CD4-positive, alpha-beta T cell (primary cell): ENCODE results near the gene OR4C13. TPM values are rescaled to one million over a fixed set of nuclear protein-coding genes. Genes with fewer than 3 reads are reported as not detected.
"Not testable (repeated sequence)": the region's sequence is repeated elsewhere in the genome, so short reads cannot be mapped to it uniquely, and the experiment has no call there.

Source experiments
- ATAC-seq: fragments of 200-7000 bp; cut with Tn5 transposase; one replicate; pipeline ENCODE4 v1.10.0; 2022; ENCODE audit warnings: mild to moderate bottlenecking; ENCODE audit not compliant: poor library complexity
- CTCF ChIA-PET: fragments of 350-600 bp; sonication (Branson Sonifier 250); formaldehyde crosslinking; loops from one replicate; lab custom pipeline; 2021; ENCODE audit warnings: antibody characterized with exemption, inconsistent platforms; lab: Charles Lee
- POLR2A ChIA-PET: fragments of 350-600 bp; sonication (Branson Sonifier 250); formaldehyde crosslinking; loops from one replicate; lab custom pipeline; 2021; ENCODE audit warnings: antibody characterized with exemption, inconsistent platforms; lab: Charles Lee
- DNase-seq, 14 experiments: peaks; one replicate each; pipeline ENCODE4 v3.0.0-alpha.2; 2013 to 2020; ENCODE audit warnings: mixed read lengths in 2 of 14
- H3K27ac ChIP-seq, 2 donors: one replicate each; pipeline versions ENCODE4 v1.5.1 to v1.7.0; 2013; ENCODE audit warnings: low read length in 2 of 2, low read depth in 1 of 2, mild to moderate bottlenecking in 1 of 2
- H3K27me3 ChIP-seq, 2 experiments: 1 replicate in 1 of 2; 2 replicates in 1 of 2; pipeline versions ENCODE4 v1.6.1 to v1.7.0; 2013; ENCODE audit warnings: low read length in 2 of 2, control low read depth in 1 of 2, mild to moderate bottlenecking in 1 of 2, moderate library complexity in 1 of 2; ENCODE audit not compliant: insufficient read depth in 2 of 2, control insufficient read depth in 1 of 2
- H3K36me3 ChIP-seq: one replicate; pipeline ENCODE4 v1.6.1; 2013; ENCODE audit warnings: low read length, control low read depth; ENCODE audit not compliant: insufficient read depth
- H3K4me1 ChIP-seq: one replicate; pipeline ENCODE4 v1.6.1; 2013; ENCODE audit warnings: low read length, control low read depth; ENCODE audit not compliant: insufficient read depth
- H3K4me3 ChIP-seq: one replicate; pipeline ENCODE4 v1.5.1; 2013; ENCODE audit warnings: mild to moderate bottlenecking, low read length, moderate library complexity
- H3K9me3 ChIP-seq, 2 experiments: 1 replicate in 1 of 2; 2 replicates in 1 of 2; pipeline versions ENCODE4 v1.6.1 to v1.7.0; 2013; ENCODE audit warnings: low read length in 2 of 2, mild to moderate bottlenecking in 2 of 2, control low read depth in 1 of 2, moderate library complexity in 1 of 2; ENCODE audit not compliant: control insufficient read depth in 1 of 2, insufficient read depth in 1 of 2
- H3K27ac Mint-ChIP-seq: one replicate; pipeline ENCODE4 v1.8.0; 2020; ENCODE audit warnings: mixed read lengths
- H3K27me3 Mint-ChIP-seq: one replicate; pipeline ENCODE4 v1.8.0; 2021; ENCODE audit warnings: mixed read lengths
- H3K36me3 Mint-ChIP-seq: one replicate; pipeline ENCODE4 v1.8.0; 2021; ENCODE audit warnings: low read depth, mixed read lengths
- H3K4me1 Mint-ChIP-seq: one replicate; pipeline ENCODE4 v1.8.0; 2021; ENCODE audit warnings: low read depth, mixed read lengths
- H3K4me3 Mint-ChIP-seq: one replicate; pipeline ENCODE4 v1.8.0; 2020; ENCODE audit warnings: mild to moderate bottlenecking, mixed read lengths
- H3K9me3 Mint-ChIP-seq: one replicate; pipeline ENCODE4 v1.8.0; 2020; ENCODE audit warnings: mixed read lengths
- intact Hi-C, 2 experiments: fragments of 100-400 bp; cut with DNase I in 1 of 2; cut with micrococcal nuclease in 1 of 2; formaldehyde crosslinking; loops; one replicate each; pipeline versions ENCODE4 v1.15.1 to v1.9.0; 2023 to 2025; cut with DNase I, micrococcal nuclease
- polyA plus RNA-seq, 2 donors: library from polyadenylated mRNA; unstranded; fragments of 120-200 nt; gene quantifications; one replicate each; pipeline ENCODE4 v1.2.1, GENCODE V29; 2013
- total RNA-seq, 174 experiments: library from RNA in 2 of 174; stranded (reverse) in 2 of 174; gene quantifications; one replicate each; pipeline ENCODE4 v1.2.3 and lab custom pipeline; 2021 to 2026
- TF ChIP-seq, protein P1 (sequence below): fragments of 200-600 bp; IDR thresholded peaks from one replicate; pipeline ENCODE4 v1.8.0; 2022; ENCODE audit warnings: antibody characterized with exemption, mild to moderate bottlenecking

Gene OR4C13
- total RNA-seq: not detected
- polyA plus RNA-seq (2013, experiment 1 of 2): not detected
- not detected for polyA plus RNA-seq (2013, experiment 2 of 2)
- total RNA-seq (lab: John Stamatoyannopoulos, UW): 0 to 0.08 (median 0) reads per million in 172 experiments

DNA sequence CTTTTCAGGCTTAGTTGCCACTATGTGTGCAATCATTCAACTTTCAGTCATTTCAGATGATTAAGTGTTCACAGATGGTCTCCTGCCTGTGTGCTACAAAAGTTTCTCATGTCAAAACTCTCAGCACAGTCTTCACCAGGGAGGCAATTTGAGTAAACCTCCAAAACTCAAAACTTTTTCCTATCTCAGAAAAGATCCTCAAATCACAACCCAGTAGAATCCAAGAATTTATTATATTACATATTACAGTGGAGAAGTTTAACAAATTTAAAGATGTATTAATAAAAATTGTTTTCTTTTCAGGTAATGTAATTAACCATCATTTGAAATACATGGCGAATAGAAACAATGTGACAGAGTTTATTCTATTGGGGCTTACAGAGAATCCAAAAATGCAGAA lies at the start of gene OR4C13:
TSS of gene OR4C13 (plus strand) at position 301 of the 400 bp plus-strand sequence. CDS start at position 333, 32 bp downstream.
- TF ChIP-seq, protein P1, sequence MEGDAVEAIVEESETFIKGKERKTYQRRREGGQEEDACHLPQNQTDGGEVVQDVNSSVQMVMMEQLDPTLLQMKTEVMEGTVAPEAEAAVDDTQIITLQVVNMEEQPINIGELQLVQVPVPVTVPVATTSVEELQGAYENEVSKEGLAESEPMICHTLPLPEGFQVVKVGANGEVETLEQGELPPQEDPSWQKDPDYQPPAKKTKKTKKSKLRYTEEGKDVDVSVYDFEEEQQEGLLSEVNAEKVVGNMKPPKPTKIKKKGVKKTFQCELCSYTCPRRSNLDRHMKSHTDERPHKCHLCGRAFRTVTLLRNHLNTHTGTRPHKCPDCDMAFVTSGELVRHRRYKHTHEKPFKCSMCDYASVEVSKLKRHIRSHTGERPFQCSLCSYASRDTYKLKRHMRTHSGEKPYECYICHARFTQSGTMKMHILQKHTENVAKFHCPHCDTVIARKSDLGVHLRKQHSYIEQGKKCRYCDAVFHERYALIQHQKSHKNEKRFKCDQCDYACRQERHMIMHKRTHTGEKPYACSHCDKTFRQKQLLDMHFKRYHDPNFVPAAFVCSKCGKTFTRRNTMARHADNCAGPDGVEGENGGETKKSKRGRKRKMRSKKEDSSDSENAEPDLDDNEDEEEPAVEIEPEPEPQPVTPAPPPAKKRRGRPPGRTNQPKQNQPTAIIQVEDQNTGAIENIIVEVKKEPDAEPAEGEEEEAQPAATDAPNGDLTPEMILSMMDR: no peak
- H3K4me3 Mint-ChIP-seq: no peak within 1 kb of the TSS
- POLR2A ChIA-PET: no interaction called here
- H3K4me1 Mint-ChIP-seq: no peaks in the 10 kb centered on the region
- Histone ChIP-seq H3K9me3 (peaks cover 0 to 3% of the 10 kb centered on the region in 2 experiments), H3K27ac (no peak within 1 kb of the TSS), H3K36me3 (no peaks in the 10 kb centered on the region), H3K27me3 (no peaks in the 10 kb centered on the region), H3K4me3 (no peak within 1 kb of the TSS), H3K4me1 (no peaks in the 10 kb centered on the region)
- H3K36me3 Mint-ChIP-seq: no peaks in the 10 kb centered on the region
- CTCF ChIA-PET: no interaction called here
- DNase-seq: no peak
- no peaks in the 10 kb centered on the region for H3K27me3 Mint-ChIP-seq
- intact Hi-C loops: no loop called here
- H3K27ac Mint-ChIP-seq: no peak within 1 kb of the TSS
- peaks cover 14% of the 10 kb centered on the region for H3K9me3 Mint-ChIP-seq
- no peak for ATAC-seq

DNA sequence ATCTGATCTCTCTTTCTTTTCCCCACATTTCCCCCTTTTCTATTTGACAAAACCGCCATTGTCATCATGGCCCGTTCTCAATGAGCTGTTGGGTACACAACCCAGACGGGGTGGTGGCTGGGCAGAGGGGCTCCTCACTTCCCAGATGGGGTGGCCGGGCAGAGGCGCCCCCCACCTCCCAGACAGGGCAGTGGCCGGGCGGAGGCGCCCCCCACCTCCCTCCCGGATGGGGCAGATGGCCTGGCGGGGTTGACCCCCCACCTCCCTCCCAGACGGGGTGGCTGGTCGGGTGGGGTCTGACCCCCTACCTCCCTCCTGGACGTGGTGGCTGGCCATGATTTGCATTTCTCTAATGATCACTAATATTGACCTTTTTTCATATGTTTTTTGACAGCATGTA lies 40.7 kb upstream of the OR4C13 start:
- DNase-seq, H3K4me1 Mint-ChIP-seq, H3K9me3 ChIP-seq, H3K4me1 ChIP-seq, H3K27me3 Mint-ChIP-seq, H3K4me3 ChIP-seq, H3K27me3 ChIP-seq, H3K36me3 ChIP-seq, H3K27ac ChIP-seq, H3K4me3 Mint-ChIP-seq, POLR2A ChIA-PET, H3K36me3 Mint-ChIP-seq, ATAC-seq, intact Hi-C loops, CTCF ChIA-PET, H3K27ac Mint-ChIP-seq: not testable (repeated sequence)
- H3K9me3 Mint-ChIP-seq: peaks cover 19% of the 10 kb centered on the region

DNA sequence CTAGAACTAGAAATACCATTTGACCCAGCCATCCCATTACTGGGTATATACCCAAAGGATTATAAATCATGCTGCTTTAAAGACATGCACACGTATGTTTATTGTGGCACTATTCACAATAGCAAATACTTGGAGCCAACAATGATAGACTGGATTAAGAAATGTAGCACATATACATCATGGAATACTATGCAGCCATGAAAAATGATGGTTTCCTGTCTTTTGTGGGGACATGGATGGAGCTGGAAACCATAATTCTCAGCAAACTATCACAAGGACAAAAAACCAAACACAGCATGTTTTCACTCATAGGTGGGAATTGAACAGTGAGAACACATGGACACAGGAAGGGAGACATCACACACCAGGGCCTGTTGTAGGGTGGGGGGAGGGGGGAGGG lies 3.5 kb upstream of the OR4C13 start:
- DNase-seq, H3K36me3 Mint-ChIP-seq, CTCF ChIA-PET, H3K4me3 Mint-ChIP-seq, H3K36me3 ChIP-seq, H3K4me1 Mint-ChIP-seq, H3K4me3 ChIP-seq, H3K27me3 Mint-ChIP-seq, POLR2A ChIA-PET, H3K9me3 ChIP-seq, H3K27me3 ChIP-seq, H3K4me1 ChIP-seq, intact Hi-C loops, H3K27ac ChIP-seq, H3K27ac Mint-ChIP-seq, ATAC-seq: not testable (repeated sequence)
- peaks cover 13% of the 10 kb centered on the region for H3K9me3 Mint-ChIP-seq

DNA sequence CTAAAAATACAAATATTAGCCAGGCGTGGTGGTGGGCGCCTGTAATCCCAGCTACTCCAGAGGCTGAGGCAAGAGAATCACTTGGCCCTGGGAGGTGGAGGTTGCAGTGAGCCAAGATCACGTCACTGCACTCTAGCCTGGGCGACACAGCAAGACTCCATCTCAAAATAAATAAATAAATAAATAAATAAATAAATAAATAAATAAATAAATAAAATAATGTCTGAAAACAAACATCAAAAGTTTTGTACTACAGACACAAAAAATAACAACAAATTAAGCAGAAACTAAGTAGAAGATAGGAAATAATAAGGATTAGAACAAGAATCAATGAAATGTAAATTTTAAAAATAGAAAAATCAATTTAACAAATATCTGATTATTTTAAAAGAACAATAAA lies 21.2 kb downstream of the OR4C13 start:
- H3K27ac Mint-ChIP-seq, ATAC-seq, intact Hi-C loops, DNase-seq, H3K9me3 ChIP-seq, H3K4me1 ChIP-seq, H3K27ac ChIP-seq, H3K36me3 ChIP-seq, H3K4me3 ChIP-seq, POLR2A ChIA-PET, H3K27me3 Mint-ChIP-seq, H3K4me1 Mint-ChIP-seq, H3K4me3 Mint-ChIP-seq, H3K36me3 Mint-ChIP-seq, H3K27me3 ChIP-seq, CTCF ChIA-PET: not testable (repeated sequence)
- peaks cover 14% of the 10 kb centered on the region for H3K9me3 Mint-ChIP-seq

DNA sequence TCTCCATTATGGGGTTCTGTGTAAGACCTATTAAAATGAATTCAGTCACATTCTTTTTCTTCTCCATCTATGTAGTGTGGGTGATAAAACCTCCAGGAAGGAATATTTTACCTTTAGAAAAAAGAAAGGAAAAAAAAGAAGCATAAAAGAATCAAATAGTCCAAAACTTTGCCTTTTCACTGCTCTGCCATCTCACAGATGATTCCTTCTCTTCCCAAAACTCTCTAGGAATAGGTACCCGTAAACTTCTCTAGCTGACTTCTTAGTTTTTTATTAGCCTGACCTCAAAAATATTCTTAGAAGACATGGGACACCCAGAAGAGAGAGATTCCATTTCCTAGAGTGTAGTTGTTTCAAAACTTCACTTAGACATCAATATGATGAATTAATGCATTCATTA lies 30.2 kb downstream of the OR4C13 start, which contains the start of gene OR4C12:
TSS of gene OR4C12 (minus strand) at position 101 of the 400 bp plus-strand sequence. CDS start at position 67, 34 bp downstream.
- peaks cover 16% of the 10 kb centered on the region for H3K9me3 Mint-ChIP-seq
- H3K27ac Mint-ChIP-seq, H3K27ac ChIP-seq, H3K36me3 Mint-ChIP-seq, H3K4me3 Mint-ChIP-seq, DNase-seq, H3K27me3 Mint-ChIP-seq, H3K4me1 ChIP-seq, ATAC-seq, H3K27me3 ChIP-seq, POLR2A ChIA-PET, H3K36me3 ChIP-seq, intact Hi-C loops, H3K4me1 Mint-ChIP-seq, H3K9me3 ChIP-seq, CTCF ChIA-PET, H3K4me3 ChIP-seq: not testable (repeated sequence)
